ENCODE measurements around the gene PDGFRA.
"Not testable (repeated sequence)": the region's sequence is repeated elsewhere in the genome, so short reads cannot be mapped to it uniquely, and the experiment has no call there.

Gene PDGFRA

DNA sequence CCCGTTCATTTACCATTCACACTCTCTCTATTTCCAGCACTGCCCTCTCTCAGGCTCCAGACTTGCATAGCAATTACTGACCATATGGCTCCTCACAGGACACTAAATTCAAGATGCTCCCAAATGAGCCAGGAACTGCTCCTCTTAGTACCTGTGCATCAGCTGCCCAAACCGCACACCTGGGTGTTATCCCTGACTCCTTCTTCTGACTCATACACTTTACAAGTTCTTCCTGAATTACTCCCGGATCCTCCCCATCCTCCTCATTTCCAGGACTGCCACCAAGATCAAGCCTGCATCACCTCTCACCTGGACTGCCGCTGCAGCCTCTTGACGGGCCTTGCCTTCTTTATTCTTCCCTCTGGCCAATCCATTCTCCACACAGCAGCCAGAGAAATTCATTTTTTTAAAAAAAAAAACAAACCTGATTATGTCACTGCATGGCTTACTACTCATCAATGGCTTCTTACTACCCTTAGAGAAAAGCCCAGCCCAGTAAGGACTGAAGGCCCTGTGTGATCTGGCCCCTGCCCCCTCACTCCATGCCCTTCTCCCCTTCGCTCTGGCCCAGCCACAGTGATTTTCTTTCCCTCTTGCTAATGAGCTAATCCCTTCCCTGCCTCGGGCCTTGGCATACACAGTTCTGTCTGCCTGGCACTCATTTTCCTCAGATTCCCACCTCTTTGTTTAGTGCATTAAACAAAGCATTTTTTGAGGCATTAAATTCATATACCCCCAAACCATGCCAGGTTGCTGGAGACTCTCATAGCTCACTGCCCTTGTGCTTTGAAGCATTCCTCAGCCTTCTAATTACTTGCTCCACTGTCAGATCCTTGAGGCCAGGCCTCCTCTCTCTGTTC, 92.0 kb downstream of the PDGFRA start:
- DNase-seq (ENCODE audit: low spot score) = no peak

DNA sequence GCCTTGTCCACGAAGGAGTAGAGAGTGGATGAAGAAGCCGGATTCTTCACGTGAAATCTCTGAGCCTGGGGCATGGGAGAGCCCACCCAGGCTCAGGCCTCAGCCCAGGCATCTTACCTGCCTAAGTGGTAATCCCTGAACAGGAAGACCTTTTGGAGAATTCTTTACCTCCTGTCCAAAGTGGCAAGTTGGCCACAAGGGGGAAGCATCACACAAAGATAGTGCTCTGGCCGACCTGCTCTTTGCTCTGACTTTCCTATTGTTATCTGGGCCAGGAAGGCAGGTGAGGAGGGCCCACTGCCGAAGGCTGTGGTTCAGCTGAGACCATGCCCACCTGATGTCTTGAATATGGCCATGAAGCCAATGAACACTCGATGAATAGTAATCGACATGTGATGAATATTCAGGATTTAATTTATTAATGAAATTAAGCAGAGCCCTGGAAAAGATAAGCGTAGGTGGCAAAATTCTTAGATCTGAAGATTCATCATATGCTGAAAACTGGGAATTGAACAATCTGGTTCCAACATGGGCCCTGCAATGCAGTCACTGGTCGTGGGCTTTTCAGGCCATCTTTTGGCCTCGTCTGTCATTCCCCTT, 93.8 kb downstream of the PDGFRA start:
- DNase-seq (ENCODE audit: low spot score) = peak; percentile 78

DNA sequence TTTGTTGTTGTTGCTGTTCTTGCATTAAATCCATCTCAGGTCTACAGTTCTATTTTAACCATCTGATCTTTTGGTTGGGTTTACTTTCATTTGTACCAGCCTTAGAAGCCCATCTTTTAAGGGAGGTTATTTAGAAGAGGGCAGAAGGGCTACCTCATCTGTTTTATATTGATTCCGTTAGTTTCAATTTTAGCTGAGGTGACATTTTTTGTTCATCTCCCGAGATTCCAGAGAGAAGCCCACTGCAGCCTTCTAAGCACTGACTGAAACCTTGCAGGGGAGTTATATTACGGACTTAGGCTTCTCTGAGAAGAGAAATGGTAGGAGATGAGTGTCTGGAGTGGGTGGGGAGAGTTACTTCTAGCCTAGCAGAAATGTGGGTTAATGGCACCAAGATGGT, 101.8 kb downstream of the PDGFRA start:
- no peak for DNase-seq (ENCODE audit: low spot score)

DNA sequence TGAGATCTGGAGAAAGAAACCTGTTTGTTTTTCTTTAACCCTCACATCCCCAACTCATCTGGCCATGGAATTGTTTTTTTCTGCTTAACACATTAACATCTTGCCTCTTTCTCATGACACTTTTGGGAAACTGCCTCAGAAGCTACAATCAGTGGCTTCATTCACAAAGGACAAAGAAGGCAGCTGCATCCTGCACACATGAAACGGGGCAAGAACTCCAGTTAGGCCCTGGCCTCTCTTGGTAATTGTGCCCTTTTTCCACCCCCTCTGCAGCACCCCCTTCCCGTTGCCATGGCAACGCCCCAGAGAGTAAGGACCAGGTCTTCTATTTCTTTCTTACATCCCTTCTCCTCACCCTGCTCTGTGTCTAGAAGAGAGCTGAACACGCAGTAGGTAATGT, 103.4 kb downstream of the PDGFRA start:
- DNase-seq (ENCODE audit: low spot score) = peak; percentile 43

DNA sequence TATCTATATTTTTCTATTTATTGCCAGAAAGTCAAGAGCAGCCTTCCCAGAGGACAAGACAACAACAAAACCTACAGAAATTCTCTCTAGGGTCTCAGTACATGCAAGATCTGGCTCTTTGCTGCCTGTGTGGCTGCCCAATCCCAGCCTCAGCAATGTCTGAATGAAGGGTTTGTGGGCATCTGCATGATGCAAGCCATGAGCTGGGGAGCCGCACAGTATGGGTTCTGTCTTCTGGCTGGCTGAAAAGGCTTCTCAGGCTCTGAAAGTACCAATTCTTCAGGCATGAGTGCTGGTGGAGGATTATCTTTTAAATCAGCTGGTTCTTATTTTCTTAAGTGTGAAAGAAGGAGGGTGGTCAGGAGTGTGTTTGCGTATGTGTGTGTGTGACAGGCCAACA, 104.6 kb downstream of the PDGFRA start:
- peak; percentile 81 for DNase-seq (ENCODE audit: low spot score)

DNA sequence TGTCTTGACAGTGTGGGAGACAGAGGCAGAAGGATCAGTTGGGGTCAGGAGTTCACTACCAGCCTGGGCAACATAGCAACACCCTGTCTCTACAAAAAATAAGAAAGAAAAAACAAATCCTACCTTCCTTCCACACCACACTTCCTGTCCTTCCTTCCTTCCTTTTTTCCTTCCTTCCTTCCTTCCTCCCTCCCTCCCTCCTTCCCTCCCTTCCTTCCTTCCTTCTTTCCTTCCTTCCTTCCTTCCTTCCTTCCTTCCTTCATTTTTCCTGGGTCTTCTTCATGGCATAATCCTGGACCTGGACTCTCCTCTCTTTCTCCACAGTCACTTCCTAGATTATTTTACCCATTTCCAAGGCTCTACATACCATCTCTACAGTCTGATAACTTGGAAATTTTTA, 105.7 kb downstream of the PDGFRA start:
- DNase-seq (ENCODE audit: low spot score) = not testable (repeated sequence)

DNA sequence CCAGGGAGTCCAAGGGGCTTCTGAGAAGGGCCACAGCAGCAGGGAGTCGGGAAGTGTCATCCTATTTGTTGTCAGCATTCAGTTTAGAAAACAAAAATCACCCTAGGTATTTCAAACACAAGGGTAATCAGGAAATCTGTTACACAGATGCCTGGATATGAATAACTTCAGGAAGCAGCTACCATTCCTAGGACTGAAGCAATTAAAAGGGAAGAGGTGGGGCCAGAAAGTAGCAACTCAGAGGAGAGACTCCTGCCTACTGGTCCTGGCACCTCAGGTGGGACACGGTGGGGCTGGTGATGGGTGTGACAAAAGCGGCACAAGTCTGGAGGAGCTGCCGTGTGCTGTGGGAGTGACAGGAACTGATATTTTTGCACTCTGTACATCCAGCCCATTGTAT, 107.9 kb downstream of the PDGFRA start:
- no peak for DNase-seq (ENCODE audit: low spot score)

DNA sequence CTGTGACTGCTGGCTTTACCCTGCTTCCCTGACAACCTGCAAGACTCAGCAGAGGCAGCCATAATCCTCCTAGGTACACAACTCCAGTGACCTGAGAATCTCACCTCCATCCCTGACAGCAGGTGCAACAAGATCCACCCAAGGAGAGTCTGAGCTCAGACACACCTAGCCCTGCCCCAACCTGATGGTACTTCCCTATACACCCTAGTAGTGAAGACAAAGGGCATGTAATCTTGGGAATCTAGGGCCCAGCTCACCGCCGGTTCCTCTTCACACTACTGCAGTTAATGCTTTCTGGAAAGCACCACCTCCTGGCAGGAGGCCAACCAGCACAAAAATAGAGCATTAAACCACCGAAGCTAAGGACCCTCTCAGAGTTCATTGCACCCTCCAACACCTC, 113.0 kb downstream of the PDGFRA start:
- not testable (repeated sequence) for DNase-seq (ENCODE audit: low spot score)
